ENCODE measurements around the gene ZNF579.

- TF ChIP-seq CTCF (IDR thresholded peaks at IDR 0.05; ENCODE audit: extremely low read depth in 1 of 2, insufficient read depth in 1 of 2, low read depth in 1 of 2, low read length in 2 of 2) (no peak), POLR2A (IDR thresholded peaks at IDR 0.05; ENCODE audit: low read depth, low read length) (no peak), POLR2AphosphoS5 (IDR thresholded peaks at IDR 0.05; ENCODE audit: insufficient read depth, low read depth, low read length) (no peak), EZH2 (IDR thresholded peaks at IDR 0.05; ENCODE audit: borderline replicate concordance, low read depth, low read length, severe bottlenecking) (no peak), GATA2 (IDR thresholded peaks at IDR 0.05; ENCODE audit: insufficient read depth, insufficient read length, low read depth, low read length) (no peak), FOS (IDR thresholded peaks at IDR 0.05; ENCODE audit: borderline replicate concordance, insufficient read depth, low read length) (no peak), JUN (IDR thresholded peaks at IDR 0.05; ENCODE audit: borderline replicate concordance, insufficient read depth, insufficient read length, low read depth) (no peak), MYC (IDR thresholded peaks at IDR 0.05; ENCODE audit: low read depth, low read length) (no peak)
- TF ChIP-seq, protein P1, sequence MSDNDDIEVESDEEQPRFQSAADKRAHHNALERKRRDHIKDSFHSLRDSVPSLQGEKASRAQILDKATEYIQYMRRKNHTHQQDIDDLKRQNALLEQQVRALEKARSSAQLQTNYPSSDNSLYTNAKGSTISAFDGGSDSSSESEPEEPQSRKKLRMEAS (IDR thresholded peaks at IDR 0.05; ENCODE audit: insufficient read depth, insufficient read length), result no peak
Measured at GRCh38 chr19:55614711-55615542, 34.3 kb upstream of the ZNF579 start.
